HEK293 (cell line): Measurements from ENCODE around the gene PLEKHG3.

Source experiments
- AEBP2 ChIP-seq: fragments of 450-650 bp; formaldehyde crosslinking; IDR thresholded peaks from 2 replicates; pipeline ENCODE4 v1.5.1; 2016; ENCODE audit warnings: missing biosample characterization, missing genetic modification characterization, borderline replicate concordance
- GFI1B ChIP-seq: fragments of 450-650 bp; formaldehyde crosslinking; IDR thresholded peaks from 2 replicates; pipeline ENCODE4 v1.5.1; 2016; ENCODE audit warnings: missing biosample characterization, missing genetic modification characterization
- GLIS1 ChIP-seq: fragments of 450-650 bp; formaldehyde crosslinking; IDR thresholded peaks from 2 replicates; pipeline ENCODE4 v1.5.1; 2016; ENCODE audit warnings: missing biosample characterization, missing genetic modification characterization
- HOXD13 ChIP-seq: sonication (generic); formaldehyde crosslinking; IDR thresholded peaks from 2 replicates; pipeline ENCODE4 v1.8.0; 2022; ENCODE audit warnings: missing genetic modification reagents, borderline replicate concordance
- KLF16 ChIP-seq: fragments of 450-650 bp; formaldehyde crosslinking; IDR thresholded peaks from 2 replicates; pipeline ENCODE4 v1.5.1; 2017; ENCODE audit warnings: missing biosample characterization, missing genetic modification characterization
- KLF8 ChIP-seq: fragments of 450-650 bp; formaldehyde crosslinking; IDR thresholded peaks from 2 replicates; pipeline ENCODE4 v1.5.1; 2016; ENCODE audit warnings: missing biosample characterization, missing genetic modification characterization
- REPIN1 ChIP-seq: fragments of 450-650 bp; formaldehyde crosslinking; IDR thresholded peaks from 2 replicates; pipeline ENCODE4 v1.5.1; 2017; ENCODE audit warnings: missing biosample characterization, missing genetic modification characterization, low read depth
- SP2 ChIP-seq: fragments of 450-650 bp; formaldehyde crosslinking; IDR thresholded peaks from 2 replicates; pipeline ENCODE4 v1.5.1; 2016; ENCODE audit warnings: missing biosample characterization, missing genetic modification characterization
- ZBTB1 ChIP-seq: fragments of 450-650 bp; formaldehyde crosslinking; IDR thresholded peaks from 2 replicates; pipeline ENCODE4 v1.5.1; 2016; ENCODE audit warnings: missing biosample characterization, missing genetic modification characterization
- ZBTB20 ChIP-seq: fragments of 450-650 bp; formaldehyde crosslinking; IDR thresholded peaks from 2 replicates; pipeline ENCODE4 v1.5.1; 2016; ENCODE audit warnings: missing biosample characterization, missing genetic modification characterization
- ZEB2 ChIP-seq: fragments of 450-650 bp; formaldehyde crosslinking; IDR thresholded peaks from 2 replicates; pipeline ENCODE4 v1.5.1; 2016; ENCODE audit warnings: missing biosample characterization, missing genetic modification characterization
- ZFP3 ChIP-seq: fragments of 450-650 bp; formaldehyde crosslinking; IDR thresholded peaks from 2 replicates; pipeline ENCODE4 v1.5.1; 2016; ENCODE audit warnings: low read depth, missing biosample characterization, missing genetic modification characterization
- ZFP41 ChIP-seq: fragments of 450-650 bp; formaldehyde crosslinking; IDR thresholded peaks from 2 replicates; pipeline ENCODE4 v1.5.1; 2016; ENCODE audit warnings: missing biosample characterization, missing genetic modification characterization, borderline replicate concordance
- ZNF155 ChIP-seq: fragments of 450-650 bp; formaldehyde crosslinking; IDR thresholded peaks from 2 replicates; pipeline ENCODE4 v1.5.1; 2016; ENCODE audit warnings: missing biosample characterization, missing genetic modification characterization
- ZNF157 ChIP-seq: fragments of 450-650 bp; formaldehyde crosslinking; IDR thresholded peaks from 2 replicates; pipeline ENCODE4 v1.5.1; 2016; ENCODE audit warnings: missing biosample characterization, missing genetic modification characterization
- ZNF16 ChIP-seq: fragments of 450-650 bp; formaldehyde crosslinking; IDR thresholded peaks from 2 replicates; pipeline ENCODE4 v1.5.1; 2016; ENCODE audit warnings: low read depth, missing biosample characterization, missing genetic modification characterization
- ZNF202 ChIP-seq: fragments of 450-650 bp; formaldehyde crosslinking; IDR thresholded peaks from 2 replicates; pipeline ENCODE4 v1.5.1; 2016; ENCODE audit warnings: missing biosample characterization, missing genetic modification characterization, borderline replicate concordance
- ZNF366 ChIP-seq: fragments of 450-650 bp; formaldehyde crosslinking; conservative IDR thresholded peaks from 2 replicates; pipeline ENCODE4 v1.5.1; 2016; ENCODE audit warnings: missing biosample characterization, missing genetic modification characterization
- ZNF394 ChIP-seq: fragments of 450-650 bp; formaldehyde crosslinking; IDR thresholded peaks from 2 replicates; pipeline ENCODE4 v1.5.1; 2016; ENCODE audit warnings: missing biosample characterization, missing genetic modification characterization, mild to moderate bottlenecking, moderate library complexity, borderline replicate concordance
- ZNF404 ChIP-seq: fragments of 450-650 bp; formaldehyde crosslinking; IDR thresholded peaks from 2 replicates; pipeline ENCODE4 v1.5.1; 2017; ENCODE audit warnings: missing biosample characterization, missing genetic modification characterization
- ZNF416 ChIP-seq: fragments of 450-650 bp; formaldehyde crosslinking; IDR thresholded peaks from 2 replicates; pipeline ENCODE4 v1.5.1; 2016; ENCODE audit warnings: missing biosample characterization, missing genetic modification characterization
- ZNF423 ChIP-seq: fragments of 450-650 bp; formaldehyde crosslinking; IDR thresholded peaks from 2 replicates; pipeline ENCODE4 v1.5.1; 2016; ENCODE audit warnings: missing biosample characterization, missing genetic modification characterization
- ZNF449 ChIP-seq: fragments of 450-650 bp; formaldehyde crosslinking; IDR thresholded peaks from 2 replicates; pipeline ENCODE4 v1.5.1; 2017; ENCODE audit warnings: missing biosample characterization, mild to moderate bottlenecking, missing genetic modification characterization, moderate library complexity
- ZNF48 ChIP-seq: fragments of 450-650 bp; formaldehyde crosslinking; IDR thresholded peaks from 2 replicates; pipeline ENCODE4 v1.5.1; 2016; ENCODE audit warnings: missing biosample characterization, missing genetic modification characterization
- ZNF510 ChIP-seq: fragments of 450-650 bp; formaldehyde crosslinking; IDR thresholded peaks from 2 replicates; pipeline ENCODE4 v1.5.1; 2018; ENCODE audit warnings: mild to moderate bottlenecking, missing genetic modification characterization, missing biosample characterization; ENCODE audit not compliant: insufficient replicate concordance
- ZNF521 ChIP-seq: fragments of 450-650 bp; formaldehyde crosslinking; IDR thresholded peaks from 2 replicates; pipeline ENCODE4 v1.5.1; 2017; ENCODE audit warnings: missing biosample characterization, mild to moderate bottlenecking, missing genetic modification characterization
- ZNF529 ChIP-seq: fragments of 450-650 bp; formaldehyde crosslinking; IDR thresholded peaks from 2 replicates; pipeline ENCODE4 v1.5.1; 2017; ENCODE audit warnings: missing genetic modification characterization, missing biosample characterization; ENCODE audit not compliant: insufficient replicate concordance
- ZNF555 ChIP-seq: fragments of 450-650 bp; formaldehyde crosslinking; conservative IDR thresholded peaks from 2 replicates; pipeline ENCODE4 v1.5.1; 2017; ENCODE audit warnings: missing biosample characterization, mild to moderate bottlenecking, missing genetic modification characterization, inconsistent platforms
- ZNF561 ChIP-seq: fragments of 450-650 bp; IDR thresholded peaks from 2 replicates; pipeline ENCODE4 v1.5.1; 2018; ENCODE audit warnings: missing biosample characterization, missing genetic modification characterization, borderline replicate concordance
- ZNF580 ChIP-seq: fragments of 450-650 bp; formaldehyde crosslinking; IDR thresholded peaks from 2 replicates; pipeline ENCODE4 v1.5.1; 2016; ENCODE audit warnings: missing biosample characterization, missing genetic modification characterization
- ZNF624 ChIP-seq: fragments of 450-650 bp; formaldehyde crosslinking; IDR thresholded peaks from 2 replicates; pipeline ENCODE4 v1.5.1; 2017; ENCODE audit warnings: missing biosample characterization, missing genetic modification characterization
- ZNF626 ChIP-seq: fragments of 450-650 bp; sonication (Bioruptor Pico); formaldehyde crosslinking; IDR thresholded peaks from 2 replicates; pipeline ENCODE4 v1.5.1; 2018; ENCODE audit warnings: missing biosample characterization, missing genetic modification characterization, inconsistent platforms
- ZNF639 ChIP-seq: fragments of 450-650 bp; formaldehyde crosslinking; IDR thresholded peaks from 2 replicates; pipeline ENCODE4 v1.5.1; 2016; ENCODE audit warnings: missing biosample characterization, missing genetic modification characterization
- ZNF658 ChIP-seq: fragments of 450-650 bp; formaldehyde crosslinking; IDR thresholded peaks from 2 replicates; pipeline ENCODE4; 2016; ENCODE audit warnings: missing biosample characterization, missing genetic modification characterization
- ZNF76 ChIP-seq: fragments of 450-650 bp; formaldehyde crosslinking; IDR thresholded peaks from 2 replicates; pipeline ENCODE4; 2016; ENCODE audit warnings: low read depth, missing biosample characterization, missing genetic modification characterization, borderline replicate concordance
- ZNF837 ChIP-seq: fragments of 450-650 bp; formaldehyde crosslinking; IDR thresholded peaks from 2 replicates; pipeline ENCODE4 v1.5.1; 2016; ENCODE audit warnings: missing biosample characterization, missing genetic modification characterization
- ZXDB ChIP-seq: fragments of 450-650 bp; formaldehyde crosslinking; IDR thresholded peaks from 2 replicates; pipeline ENCODE4 v1.5.1; 2016; ENCODE audit warnings: missing biosample characterization, missing genetic modification characterization

Gene PLEKHG3

GRCh38 chr14:64762044-64763034 is 58.1 kb downstream of the PLEKHG3 start (continued):
- TF ChIP-seq SP2 (tag by site-specific recombination) = no peak
- no peak for TF ChIP-seq GFI1B
- peak; percentile 36; the same call in 1 of the 2 replicates for TF ChIP-seq ZBTB20 (tag by site-specific recombination)
- no peak for TF ChIP-seq REPIN1
- TF ChIP-seq ZFP3 (tag by site-specific recombination) = no peak
- TF ChIP-seq ZNF555 (tag by site-specific recombination) = no peak
- TF ChIP-seq ZNF580 (tag by site-specific recombination) = no peak
- TF ChIP-seq ZNF837 (tag by site-specific recombination) = no peak
- TF ChIP-seq ZNF639 (tag by site-specific recombination) = no peak
- TF ChIP-seq ZNF155 = no peak
- no peak for TF ChIP-seq ZNF416 (tag by site-specific recombination)
- TF ChIP-seq ZNF404 (tag by site-specific recombination) = no peak
- no peak for TF ChIP-seq ZNF16 (tag by site-specific recombination)
- no peak for TF ChIP-seq ZNF202 (tag by site-specific recombination)
- TF ChIP-seq ZNF157 (tag by site-specific recombination) = no peak
- peak; percentile 20; the same call in 1 of the 2 replicates for TF ChIP-seq KLF16 (tag by site-specific recombination)
- 0 out of 2 replicates have a peak, but pooled peaks have one; percentile 29 for TF ChIP-seq ZXDB (tag by site-specific recombination)
- TF ChIP-seq GLIS1 (tag by site-specific recombination) = peak; percentile 64
- TF ChIP-seq ZNF624 (tag by site-specific recombination) = no peak
- no peak for TF ChIP-seq ZNF521 (tag by site-specific recombination)
- TF ChIP-seq ZNF394 (tag by site-specific recombination) = peak; percentile 49; the same call in 1 of the 2 replicates
- 0 out of 2 replicates have a peak, but pooled peaks have one; percentile 24 for TF ChIP-seq ZEB2 (tag by site-specific recombination)
- no peak for TF ChIP-seq ZNF510
- 0 out of 2 replicates have a peak, but pooled peaks have one; percentile 18 for TF ChIP-seq ZNF76 (tag by site-specific recombination)
- peak; percentile 42 for TF ChIP-seq ZNF366
- TF ChIP-seq ZNF561 (tag by site-specific recombination) = no peak
- no peak for TF ChIP-seq ZNF48 (tag by site-specific recombination)
- TF ChIP-seq ZNF449 (tag by site-specific recombination) = peak; percentile 44
- TF ChIP-seq AEBP2 (tag by site-specific recombination) = no peak
- TF ChIP-seq ZBTB1 (tag by site-specific recombination) = no peak
- TF ChIP-seq ZNF658 = no peak
- TF ChIP-seq ZNF423 = no peak
- peak; percentile 40; the same call in 1 of the 2 replicates for TF ChIP-seq KLF8 (tag by site-specific recombination)
- TF ChIP-seq ZNF626 (tag by site-specific recombination) = no peak
- TF ChIP-seq ZNF529 = no peak
- no peak for TF ChIP-seq HOXD13 (CRISPR knock-in tag)
- no peak for TF ChIP-seq ZFP41 (tag by site-specific recombination)
